SK-N-SH treated with all-trans-retinoic acid at 6 μM for 48 hours (cell line): Measurements from ENCODE around the gene BUB1.

Experiments
- ATAC-seq: fragments of 200-7000 bp; cut with Tn5 transposase; 3 replicates; pipeline ENCODE4 v1.9.1; 2020; ENCODE audit warnings: mild to moderate bottlenecking, moderate library complexity
- ARNTL ChIP-seq: fragments of 450-650 bp; formaldehyde crosslinking; IDR thresholded peaks from 2 replicates; pipeline ENCODE4 v1.5.0; 2020; ENCODE audit warnings: low read depth, mild to moderate bottlenecking, moderate library complexity, borderline replicate concordance
- BACH2 ChIP-seq: fragments of 250-450 bp; sonication (Bioruptor Pico); IDR thresholded peaks from 2 replicates; pipeline ENCODE4 v1.9.0; 2021; ENCODE audit warnings: mild to moderate bottlenecking, borderline replicate concordance
- CSDC2 ChIP-seq: fragments of 250-450 bp; sonication (Bioruptor Pico); IDR thresholded peaks from 2 replicates; pipeline ENCODE4 v1.5.0; 2020; ENCODE audit warnings: mild to moderate bottlenecking, moderate library complexity
- CSRNP3 ChIP-seq: fragments of 250-450 bp; sonication (Bioruptor Pico); IDR thresholded peaks from 2 replicates; pipeline ENCODE4 v1.5.1; 2021; ENCODE audit warnings: mild to moderate bottlenecking, moderate library complexity
- ESRRG ChIP-seq: fragments of 250-450 bp; sonication (Bioruptor Pico); IDR thresholded peaks from 2 replicates; pipeline ENCODE4 v1.6.1; 2021; ENCODE audit warnings: mild to moderate bottlenecking
- GLIS3 ChIP-seq: fragments of 250-450 bp; sonication (Bioruptor Pico); IDR thresholded peaks from 2 replicates; pipeline ENCODE4 v1.5.0; 2020; ENCODE audit warnings: mild to moderate bottlenecking, moderate library complexity
- ISL1 ChIP-seq: fragments of 250-450 bp; sonication (Bioruptor Pico); IDR thresholded peaks from 2 replicates; pipeline ENCODE4 v2.1.2; 2022; ENCODE audit warnings: mild to moderate bottlenecking, moderate library complexity
- OSR1 ChIP-seq: fragments of 250-450 bp; sonication (Bioruptor Pico); IDR thresholded peaks from 2 replicates; pipeline ENCODE4 v1.8.0; 2022; ENCODE audit warnings: moderate library complexity, mild to moderate bottlenecking, inconsistent platforms
- PATZ1 ChIP-seq: fragments of 250-450 bp; sonication (Bioruptor Pico); IDR thresholded peaks from 2 replicates; pipeline ENCODE4 v1.8.0; 2020; ENCODE audit warnings: mild to moderate bottlenecking, moderate library complexity, borderline replicate concordance
- PPARA ChIP-seq: fragments of 250-450 bp; sonication (Bioruptor Pico); IDR thresholded peaks from 2 replicates; pipeline ENCODE4 v1.5.0; 2020; ENCODE audit warnings: mild to moderate bottlenecking, borderline replicate concordance
- RARB ChIP-seq: fragments of 250-450 bp; sonication (Bioruptor Pico); IDR thresholded peaks from 2 replicates; pipeline ENCODE4 v1.8.0; 2021; ENCODE audit warnings: mild to moderate bottlenecking, moderate library complexity
- SNAI2 ChIP-seq: fragments of 250-450 bp; sonication (Bioruptor Pico); IDR thresholded peaks from 2 replicates; pipeline ENCODE4 v1.5.0; 2020; ENCODE audit warnings: mild to moderate bottlenecking, moderate library complexity
- TCF4 ChIP-seq: fragments of 250-450 bp; sonication (Bioruptor Pico); IDR thresholded peaks from 2 replicates; pipeline ENCODE4 v1.8.0; 2021; ENCODE audit warnings: mild to moderate bottlenecking, moderate library complexity, borderline replicate concordance
- TOX ChIP-seq: fragments of 250-450 bp; sonication (Bioruptor Pico); IDR thresholded peaks from 2 replicates; pipeline ENCODE4 v1.8.0; 2021; ENCODE audit warnings: mild to moderate bottlenecking, moderate library complexity, borderline replicate concordance
- TSHZ2 ChIP-seq: fragments of 250-450 bp; sonication (Bioruptor Pico); IDR thresholded peaks from 2 replicates; pipeline ENCODE4 v1.5.0; 2020; ENCODE audit warnings: mild to moderate bottlenecking, moderate library complexity
- ZC3H10 ChIP-seq: fragments of 250-450 bp; sonication (Bioruptor Pico); IDR thresholded peaks from 2 replicates; pipeline ENCODE4 v1.5.1; 2021; ENCODE audit warnings: mild to moderate bottlenecking, moderate library complexity
- ZFP3 ChIP-seq: fragments of 250-450 bp; sonication (Bioruptor Pico); IDR thresholded peaks from 2 replicates; pipeline ENCODE4 v1.5.0; 2020; ENCODE audit warnings: mild to moderate bottlenecking, moderate library complexity
- ZFP30 ChIP-seq: fragments of 450-650 bp; formaldehyde crosslinking; IDR thresholded peaks from 2 replicates; pipeline ENCODE4 v1.5.0; 2022; ENCODE audit warnings: mild to moderate bottlenecking, moderate library complexity
- ZNF565 ChIP-seq: fragments of 450-650 bp; formaldehyde crosslinking; conservative IDR thresholded peaks from 2 replicates; pipeline ENCODE4 v1.5.0; 2020; ENCODE audit warnings: low read depth, mild to moderate bottlenecking, moderate library complexity
- ZNF70 ChIP-seq: fragments of 450-650 bp; formaldehyde crosslinking; IDR thresholded peaks from 2 replicates; pipeline ENCODE4 v1.5.0; 2020; ENCODE audit warnings: mild to moderate bottlenecking, moderate library complexity
- ZNF8 ChIP-seq: fragments of 450-650 bp; formaldehyde crosslinking; IDR thresholded peaks from 2 replicates; pipeline ENCODE4 v1.5.0; 2020; ENCODE audit warnings: mild to moderate bottlenecking, moderate library complexity
- TF ChIP-seq, protein P1 (sequence below): fragments of 250-450 bp; sonication (Bioruptor Pico); IDR thresholded peaks from 2 replicates; pipeline ENCODE4 v1.5.1; 2020; ENCODE audit warnings: low read depth, mild to moderate bottlenecking, moderate library complexity

The BUB1 gene

DNA sequence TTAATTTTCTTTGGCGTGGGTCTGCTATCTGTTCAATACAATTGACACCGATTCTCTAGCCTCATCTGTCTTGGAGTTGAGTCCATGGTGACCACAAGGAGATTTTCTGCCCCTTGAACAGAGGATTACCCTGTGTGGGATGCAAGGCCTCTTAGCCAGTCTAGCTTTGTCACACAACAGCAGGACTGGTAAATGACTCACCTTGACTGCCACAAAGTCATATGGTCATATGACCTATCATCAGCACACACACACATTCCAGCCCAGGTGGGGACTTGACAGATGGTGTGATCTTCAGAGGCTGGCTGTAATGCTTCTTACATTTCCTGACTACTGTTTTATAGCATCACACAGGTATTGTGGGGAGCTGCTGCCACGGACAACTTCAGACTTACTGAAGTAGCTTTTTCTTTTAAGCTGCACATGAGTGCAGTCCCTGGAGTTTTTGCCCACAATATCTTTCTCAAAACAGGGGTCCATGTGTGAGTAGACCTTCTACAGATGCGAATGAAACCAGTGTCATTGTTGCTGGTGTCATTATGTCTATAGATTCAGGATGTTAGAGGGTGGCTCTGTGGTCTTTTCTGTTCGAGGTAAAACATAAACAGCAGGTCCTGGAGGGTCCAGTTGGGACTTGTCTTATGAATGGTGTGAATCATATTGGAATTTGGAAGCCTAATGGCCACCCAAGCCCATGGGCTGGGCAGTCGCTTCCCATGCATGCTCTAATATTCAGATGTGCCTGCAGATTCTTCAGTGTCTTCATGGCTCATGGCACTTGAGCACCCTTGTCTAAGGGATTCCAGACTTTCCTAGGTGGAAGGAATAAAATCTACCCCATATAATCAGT is 35.9 kb upstream of the BUB1 start:
- TF ChIP-seq SNAI2 (CRISPR knock-in tag) = no peak
- no peak for TF ChIP-seq ZNF8 (CRISPR knock-in tag)
- no peak for TF ChIP-seq CSRNP3 (CRISPR knock-in tag)
- TF ChIP-seq CSDC2 (CRISPR knock-in tag) = no peak
- TF ChIP-seq ARNTL (CRISPR knock-in tag) = no peak
- no peak for TF ChIP-seq TCF4
- no peak for TF ChIP-seq ZFP30
- no peak for TF ChIP-seq TSHZ2 (CRISPR knock-in tag)
- TF ChIP-seq ESRRG (CRISPR knock-in tag) = no peak
- TF ChIP-seq ZNF70 (CRISPR knock-in tag) = no peak
- TF ChIP-seq ZNF565 (CRISPR knock-in tag) = no peak
- no peak for TF ChIP-seq ZC3H10 (CRISPR knock-in tag)
- TF ChIP-seq GLIS3 (CRISPR knock-in tag) = no peak
- no peak for TF ChIP-seq OSR1 (CRISPR knock-in tag)
- TF ChIP-seq ZFP3 (CRISPR knock-in tag) = no peak
- no peak for ATAC-seq

GRCh38 chr2:110712737-110713136 is 34.9 kb upstream of the BUB1 start:
- TF ChIP-seq SNAI2 (CRISPR knock-in tag) (no peak), ESRRG (CRISPR knock-in tag) (no peak), CSDC2 (CRISPR knock-in tag) (no peak), ZFP30 (no peak), GLIS3 (CRISPR knock-in tag) (no peak), ZNF70 (CRISPR knock-in tag) (no peak), OSR1 (CRISPR knock-in tag) (no peak), ZNF8 (CRISPR knock-in tag) (no peak), PATZ1 (CRISPR knock-in tag) (no peak), TCF4 (no peak), ZC3H10 (CRISPR knock-in tag) (no peak), TOX (CRISPR knock-in tag) (no peak), CSRNP3 (CRISPR knock-in tag) (no peak), ZFP3 (CRISPR knock-in tag) (no peak), PPARA (CRISPR knock-in tag) (no peak), RARB (no peak)
- TF ChIP-seq, protein P1, sequence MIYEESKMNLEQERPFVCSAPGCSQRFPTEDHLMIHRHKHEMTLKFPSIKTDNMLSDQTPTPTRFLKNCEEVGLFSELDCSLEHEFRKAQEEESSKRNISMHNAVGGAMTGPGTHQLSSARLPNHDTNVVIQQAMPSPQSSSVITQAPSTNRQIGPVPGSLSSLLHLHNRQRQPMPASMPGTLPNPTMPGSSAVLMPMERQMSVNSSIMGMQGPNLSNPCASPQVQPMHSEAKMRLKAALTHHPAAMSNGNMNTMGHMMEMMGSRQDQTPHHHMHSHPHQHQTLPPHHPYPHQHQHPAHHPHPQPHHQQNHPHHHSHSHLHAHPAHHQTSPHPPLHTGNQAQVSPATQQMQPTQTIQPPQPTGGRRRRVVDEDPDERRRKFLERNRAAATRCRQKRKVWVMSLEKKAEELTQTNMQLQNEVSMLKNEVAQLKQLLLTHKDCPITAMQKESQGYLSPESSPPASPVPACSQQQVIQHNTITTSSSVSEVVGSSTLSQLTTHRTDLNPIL (CRISPR knock-in tag) = no peak
- ATAC-seq = no peak

DNA sequence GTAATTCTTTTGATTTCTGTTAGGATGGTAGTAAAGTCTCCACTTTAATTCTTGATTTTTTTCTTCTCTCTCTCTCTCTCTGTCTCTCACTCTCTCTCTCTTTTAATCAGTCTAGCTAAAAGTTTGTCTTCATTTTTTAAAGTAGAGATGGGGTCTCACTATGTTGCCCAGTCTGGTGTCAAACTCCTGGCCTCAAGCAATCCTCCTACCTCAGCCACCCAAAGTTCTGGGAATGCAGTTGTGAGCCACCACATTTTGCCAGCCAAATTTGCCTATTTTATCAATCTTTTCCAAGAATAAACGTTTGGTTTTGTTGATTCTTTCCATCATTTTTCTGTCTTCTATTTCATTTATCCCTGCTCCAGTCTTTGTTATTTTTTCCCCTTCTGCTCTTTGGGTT is 30.6 kb upstream of the BUB1 start:
- no peak for TF ChIP-seq TCF4
- no peak for TF ChIP-seq ZNF565 (CRISPR knock-in tag)
- TF ChIP-seq ESRRG (CRISPR knock-in tag) = no peak
- TF ChIP-seq OSR1 (CRISPR knock-in tag) = no peak
- TF ChIP-seq ZFP30 = no peak
- TF ChIP-seq TOX (CRISPR knock-in tag) = no peak
- no peak for TF ChIP-seq ZC3H10 (CRISPR knock-in tag)
- TF ChIP-seq ZNF8 (CRISPR knock-in tag) = no peak
- no peak for TF ChIP-seq SNAI2 (CRISPR knock-in tag)
- no peak for TF ChIP-seq BACH2
- TF ChIP-seq GLIS3 (CRISPR knock-in tag) = no peak
- TF ChIP-seq ZFP3 (CRISPR knock-in tag) = no peak
- TF ChIP-seq, protein P1 (CRISPR knock-in tag) = no peak
- TF ChIP-seq RARB = no peak
- no peak for TF ChIP-seq ISL1
- no peak for TF ChIP-seq CSDC2 (CRISPR knock-in tag)
- no peak for TF ChIP-seq PPARA (CRISPR knock-in tag)
- no peak for TF ChIP-seq ZNF70 (CRISPR knock-in tag)
- TF ChIP-seq ARNTL (CRISPR knock-in tag) = no peak
- TF ChIP-seq CSRNP3 (CRISPR knock-in tag) = no peak
- no peak for ATAC-seq
